ENCODE results near the gene MBOAT7.

DNA sequence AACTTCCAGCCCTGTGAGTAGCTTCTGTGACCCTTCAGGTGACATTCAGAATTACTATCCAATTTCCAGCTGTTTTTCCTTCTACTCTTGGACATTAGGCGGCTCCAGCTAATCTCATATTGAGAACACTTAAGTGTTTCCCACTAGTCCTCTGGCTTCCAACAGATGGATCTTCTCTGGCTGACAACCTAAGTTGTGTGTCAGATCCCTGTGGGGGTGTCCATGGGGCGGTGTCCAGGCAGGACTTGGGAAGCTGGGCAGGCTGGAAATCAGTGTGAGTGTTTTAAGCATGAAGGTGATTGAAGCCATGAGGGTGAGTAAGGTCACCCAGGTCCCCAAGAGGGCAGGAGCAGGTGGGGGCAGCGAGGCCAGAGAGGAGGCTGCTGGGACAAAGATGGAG, 41.7 kb downstream of the MBOAT7 start:
- TF ChIP-seq POLR2A (IDR thresholded peaks at IDR 0.05; ENCODE audit: low read depth, low read length), result no peak
- TF ChIP-seq, protein P1, sequence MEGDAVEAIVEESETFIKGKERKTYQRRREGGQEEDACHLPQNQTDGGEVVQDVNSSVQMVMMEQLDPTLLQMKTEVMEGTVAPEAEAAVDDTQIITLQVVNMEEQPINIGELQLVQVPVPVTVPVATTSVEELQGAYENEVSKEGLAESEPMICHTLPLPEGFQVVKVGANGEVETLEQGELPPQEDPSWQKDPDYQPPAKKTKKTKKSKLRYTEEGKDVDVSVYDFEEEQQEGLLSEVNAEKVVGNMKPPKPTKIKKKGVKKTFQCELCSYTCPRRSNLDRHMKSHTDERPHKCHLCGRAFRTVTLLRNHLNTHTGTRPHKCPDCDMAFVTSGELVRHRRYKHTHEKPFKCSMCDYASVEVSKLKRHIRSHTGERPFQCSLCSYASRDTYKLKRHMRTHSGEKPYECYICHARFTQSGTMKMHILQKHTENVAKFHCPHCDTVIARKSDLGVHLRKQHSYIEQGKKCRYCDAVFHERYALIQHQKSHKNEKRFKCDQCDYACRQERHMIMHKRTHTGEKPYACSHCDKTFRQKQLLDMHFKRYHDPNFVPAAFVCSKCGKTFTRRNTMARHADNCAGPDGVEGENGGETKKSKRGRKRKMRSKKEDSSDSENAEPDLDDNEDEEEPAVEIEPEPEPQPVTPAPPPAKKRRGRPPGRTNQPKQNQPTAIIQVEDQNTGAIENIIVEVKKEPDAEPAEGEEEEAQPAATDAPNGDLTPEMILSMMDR (conservative IDR thresholded peaks at IDR 0.05; ENCODE audit: low read depth, low read length), result no peak
- TF ChIP-seq RFX5 (IDR thresholded peaks at IDR 0.05; ENCODE audit: low read depth, low read length), result no peak
- no peak for TF ChIP-seq RAD21 (IDR thresholded peaks at IDR 0.05; ENCODE audit: low read length)
- TF ChIP-seq BHLHE40 (IDR thresholded peaks at IDR 0.05; ENCODE audit: low read depth, low read length), result no peak
- no peak for TF ChIP-seq NFE2L2 (IDR thresholded peaks at IDR 0.05; ENCODE audit: low read depth, low read length)
- TF ChIP-seq, protein P2, sequence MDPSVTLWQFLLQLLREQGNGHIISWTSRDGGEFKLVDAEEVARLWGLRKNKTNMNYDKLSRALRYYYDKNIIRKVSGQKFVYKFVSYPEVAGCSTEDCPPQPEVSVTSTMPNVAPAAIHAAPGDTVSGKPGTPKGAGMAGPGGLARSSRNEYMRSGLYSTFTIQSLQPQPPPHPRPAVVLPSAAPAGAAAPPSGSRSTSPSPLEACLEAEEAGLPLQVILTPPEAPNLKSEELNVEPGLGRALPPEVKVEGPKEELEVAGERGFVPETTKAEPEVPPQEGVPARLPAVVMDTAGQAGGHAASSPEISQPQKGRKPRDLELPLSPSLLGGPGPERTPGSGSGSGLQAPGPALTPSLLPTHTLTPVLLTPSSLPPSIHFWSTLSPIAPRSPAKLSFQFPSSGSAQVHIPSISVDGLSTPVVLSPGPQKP (IDR thresholded peaks at IDR 0.05; ENCODE audit: borderline replicate concordance, low read depth, low read length), result no peak
- TF ChIP-seq, protein P3, sequence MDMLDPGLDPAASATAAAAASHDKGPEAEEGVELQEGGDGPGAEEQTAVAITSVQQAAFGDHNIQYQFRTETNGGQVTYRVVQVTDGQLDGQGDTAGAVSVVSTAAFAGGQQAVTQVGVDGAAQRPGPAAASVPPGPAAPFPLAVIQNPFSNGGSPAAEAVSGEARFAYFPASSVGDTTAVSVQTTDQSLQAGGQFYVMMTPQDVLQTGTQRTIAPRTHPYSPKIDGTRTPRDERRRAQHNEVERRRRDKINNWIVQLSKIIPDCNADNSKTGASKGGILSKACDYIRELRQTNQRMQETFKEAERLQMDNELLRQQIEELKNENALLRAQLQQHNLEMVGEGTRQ (IDR thresholded peaks at IDR 0.05; ENCODE audit: low read depth, low read length), result no peak
- no peak for TF ChIP-seq CEBPB (IDR thresholded peaks at IDR 0.05; ENCODE audit: low read depth, low read length)
- no peak for TF ChIP-seq MAZ (IDR thresholded peaks at IDR 0.05; ENCODE audit: borderline replicate concordance, low read depth, low read length)
- TF ChIP-seq SMC3 (IDR thresholded peaks at IDR 0.05; ENCODE audit: low read depth, low read length), result no peak

Measured in IMR-90 (cell line).